Activated CD4-positive, alpha-beta T cell treated with anti-CD3 and anti-CD28 coated beads, Interleukin-2, amount 10 ng/mL, durations not matched to agents 7 days and 5 days (primary cell): Measurements from ENCODE around the gene PDCD1LG2. TPM values are rescaled to one million over a fixed set of nuclear protein-coding genes. Genes with fewer than 3 reads are reported as not detected.
A peak's percentile ranks its signal among the peaks of the same experiment; 100 is the strongest.
"Not testable (repeated sequence)": the region's sequence is repeated elsewhere in the genome, so short reads cannot be mapped to it uniquely, and the experiment has no call there.

ENCODE experiments used
- CTCF ChIA-PET: fragments of 350-600 bp; sonication (Branson Sonifier 250); formaldehyde crosslinking; loops from one replicate; lab custom pipeline; 2021; ENCODE audit warnings: antibody characterized with exemption; lab: Charles Lee
- POLR2A ChIA-PET: fragments of 350-600 bp; sonication (Branson Sonifier 250); formaldehyde crosslinking; loops from one replicate; lab custom pipeline; 2021; ENCODE audit warnings: antibody characterized with exemption; lab: Charles Lee
- DNase-seq: peaks from one replicate; pipeline ENCODE4 v3.0.0-alpha.2; 2020
- H3K27ac Mint-ChIP-seq: one replicate; pipeline ENCODE4 v1.8.0; 2021; ENCODE audit warnings: mild to moderate bottlenecking, moderate library complexity, mixed read lengths
- H3K27me3 Mint-ChIP-seq: one replicate; pipeline ENCODE4 v1.8.0; 2021; ENCODE audit warnings: mixed read lengths
- H3K36me3 Mint-ChIP-seq: one replicate; pipeline ENCODE4 v1.8.0; 2021; ENCODE audit warnings: low read depth, mixed read lengths
- H3K4me1 Mint-ChIP-seq: one replicate; pipeline ENCODE4 v1.8.0; 2021; ENCODE audit warnings: mixed read lengths
- H3K4me3 Mint-ChIP-seq: one replicate; pipeline ENCODE4 v1.8.0; 2021; ENCODE audit warnings: mild to moderate bottlenecking, moderate library complexity, mixed read lengths
- H3K9me3 Mint-ChIP-seq: one replicate; pipeline ENCODE4 v1.8.0; 2021; ENCODE audit warnings: mixed read lengths
- total RNA-seq, 2 experiments: library from RNA; stranded (reverse); gene quantifications; one replicate each; pipeline ENCODE4 v1.2.3, GENCODE V29; 2021

PDCD1LG2 gene
- total RNA-seq, 2 experiments from 2014 or later = 2.2 TPM

DNA sequence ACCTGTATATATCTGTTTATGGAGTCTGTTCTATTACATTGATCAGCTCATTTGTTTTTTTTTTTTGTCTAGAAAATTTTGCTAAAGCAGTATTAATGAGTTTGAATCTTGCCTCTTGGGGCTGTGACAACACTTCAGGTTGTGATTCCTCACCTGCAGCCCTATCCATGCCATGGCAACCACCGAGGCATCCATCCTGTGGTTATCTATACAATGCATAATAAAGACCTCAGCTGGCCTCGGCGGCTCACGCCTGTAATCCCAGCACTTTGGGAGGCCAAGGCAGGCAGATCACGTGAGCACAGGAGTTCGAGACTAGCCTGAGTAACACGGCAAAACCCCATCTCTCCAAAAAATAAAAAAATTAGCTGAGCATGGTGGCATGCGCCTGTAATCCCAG is 28.1 kb upstream of the PDCD1LG2 start:
- H3K4me1 Mint-ChIP-seq = peaks cover 5% of the 10 kb centered on the region
- ChIA-PET CTCF (interaction anchor here (1.5 kb wide), 1 partner anchor 30 kb away, joined by 3 read pairs; no protein-coding TSS in a partner anchor), POLR2A (no interaction called here)
- peaks cover 4% of the 10 kb centered on the region for H3K9me3 Mint-ChIP-seq
- H3K4me3 Mint-ChIP-seq = no peak overlapping the region
- H3K36me3 Mint-ChIP-seq = no peaks in the 10 kb centered on the region
- no peak overlapping the region for H3K27ac Mint-ChIP-seq
- H3K27me3 Mint-ChIP-seq = no peaks in the 10 kb centered on the region
- DNase-seq = no peak

- Mint-ChIP-seq H3K9me3 (peaks cover 3% of the 10 kb centered on the region), H3K27ac (no peak overlapping the region), H3K4me3 (no peak overlapping the region), H3K27me3 (no peaks in the 10 kb centered on the region), H3K4me1 (peaks cover 5% of the 10 kb centered on the region), H3K36me3 (no peaks in the 10 kb centered on the region)
- no peak for DNase-seq
- CTCF ChIA-PET = interaction anchor here (0.6 to 1.5 kb wide), 3 partner anchors 29 to 449 kb away, joined by 3 read pairs; no protein-coding TSS in a partner anchor
- POLR2A ChIA-PET = no interaction called here
Observed at GRCh38 chr9:5483306-5483705, 27.0 kb upstream of the PDCD1LG2 start.

GRCh38 chr9:5485378-5486085 is 24.8 kb upstream of the PDCD1LG2 start:
- no peak overlapping the region for H3K4me3 Mint-ChIP-seq
- H3K27me3 Mint-ChIP-seq = no peaks in the 10 kb centered on the region
- H3K4me1 Mint-ChIP-seq = no peaks in the 10 kb centered on the region
- DNase-seq = no peak
- ChIA-PET CTCF (interaction anchor here (1.0 kb wide), 1 partner anchor 9 kb away, joined by 3 read pairs; no protein-coding TSS in a partner anchor), POLR2A (no interaction called here)
- no peaks in the 10 kb centered on the region for H3K9me3 Mint-ChIP-seq
- no peak overlapping the region for H3K27ac Mint-ChIP-seq
- H3K36me3 Mint-ChIP-seq = no peaks in the 10 kb centered on the region

DNA sequence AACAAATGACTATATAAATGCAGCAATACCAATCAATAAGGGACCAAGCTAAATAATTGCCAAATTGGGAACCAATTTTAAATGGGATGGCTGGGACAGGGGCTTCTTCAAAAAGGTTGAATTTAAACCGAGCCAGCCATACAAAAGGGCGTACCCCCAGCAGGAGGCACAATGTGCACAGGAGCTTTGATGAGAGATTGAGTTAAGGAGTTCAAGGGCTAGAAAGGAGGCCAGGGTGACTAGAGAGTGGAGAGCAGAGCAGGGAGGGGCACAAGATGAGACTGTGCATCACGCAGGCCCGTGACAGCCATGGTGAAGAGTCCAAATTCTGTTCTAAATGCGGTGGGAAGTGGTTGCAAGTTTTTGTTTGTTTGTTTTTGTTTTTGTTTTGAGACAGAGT is 23.3 kb upstream of the PDCD1LG2 start:
- H3K4me1 Mint-ChIP-seq = no peaks in the 10 kb centered on the region
- no peaks in the 10 kb centered on the region for H3K9me3 Mint-ChIP-seq
- ChIA-PET POLR2A (no interaction called here), CTCF (interaction anchor here (1.0 kb wide), 1 partner anchor 9 kb away, joined by 3 read pairs; no protein-coding TSS in a partner anchor)
- DNase-seq = no peak
- H3K27me3 Mint-ChIP-seq = no peaks in the 10 kb centered on the region
- H3K4me3 Mint-ChIP-seq = no peak overlapping the region
- no peaks in the 10 kb centered on the region for H3K36me3 Mint-ChIP-seq
- H3K27ac Mint-ChIP-seq = no peak overlapping the region

DNA sequence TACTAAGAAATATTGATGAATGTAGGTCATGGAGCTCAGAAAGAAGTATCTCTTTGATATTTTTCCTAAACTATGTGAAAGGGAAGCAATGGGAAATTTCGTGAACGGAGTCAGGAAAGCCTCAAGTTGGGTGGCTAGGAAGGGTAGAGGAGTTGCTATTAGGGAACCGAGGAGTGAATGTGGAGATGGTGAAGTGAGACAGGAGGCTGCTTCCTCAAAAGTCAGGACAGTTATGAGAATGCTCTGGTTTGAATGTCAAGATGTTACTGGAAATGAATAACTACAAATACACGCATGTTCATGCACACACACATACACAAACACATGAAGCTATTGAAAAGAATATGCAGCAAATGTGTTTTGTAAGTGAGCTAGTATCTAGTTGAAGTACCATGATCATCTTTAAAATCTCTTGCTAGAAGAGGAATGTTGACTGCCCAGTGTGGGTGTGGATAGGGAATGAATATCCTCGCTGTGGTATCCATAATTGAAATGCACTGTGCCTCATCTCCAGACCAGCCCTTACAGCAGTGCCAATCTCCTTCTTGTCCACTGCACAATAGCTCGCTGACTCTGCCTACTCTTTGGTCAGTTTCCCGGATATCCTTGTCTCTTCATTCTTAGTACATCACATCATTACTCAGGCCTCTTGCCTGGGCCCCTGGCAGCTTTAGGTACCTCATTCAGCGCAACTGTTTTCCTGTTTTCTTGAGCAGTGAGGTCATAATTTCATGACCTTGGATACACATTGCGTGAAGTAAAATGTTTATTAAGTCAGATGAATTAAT is 21.9 kb upstream of the PDCD1LG2 start:
- H3K4me1 Mint-ChIP-seq = peaks cover 6% of the 10 kb centered on the region
- DNase-seq = no peak
- H3K36me3 Mint-ChIP-seq = no peaks in the 10 kb centered on the region
- POLR2A ChIA-PET = no interaction called here
- no peaks in the 10 kb centered on the region for H3K27me3 Mint-ChIP-seq
- no peak overlapping the region for H3K27ac Mint-ChIP-seq
- no peak overlapping the region for H3K4me3 Mint-ChIP-seq
- no peaks in the 10 kb centered on the region for H3K9me3 Mint-ChIP-seq
- CTCF ChIA-PET = interaction anchor here (1.8 kb wide), 1 partner anchor 38 kb away, joined by 4 read pairs; the partner anchor contains the start of gene CD274

GRCh38 chr9:5489630-5490490 is 20.5 kb upstream of the PDCD1LG2 start:
- Mint-ChIP-seq H3K36me3 (peaks cover 3% of the 10 kb centered on the region), H3K9me3 (peaks cover 2% of the 10 kb centered on the region), H3K27ac (no peak overlapping the region), H3K27me3 (no peaks in the 10 kb centered on the region), H3K4me1 (peaks cover 18% of the 10 kb centered on the region), H3K4me3 (no peak overlapping the region)
- DNase-seq = no peak
- ChIA-PET CTCF (interaction anchor here (1.6 to 1.8 kb wide), 3 partner anchors 10 to 40 kb away, joined by 4 to 7 read pairs (median 4); partner anchors contain the start of genes CD274 and PDCD1LG2), POLR2A (no interaction called here)

- no peak for DNase-seq
- Mint-ChIP-seq H3K36me3 (peaks cover 3% of the 10 kb centered on the region), H3K27me3 (no peaks in the 10 kb centered on the region), H3K4me3 (no peak overlapping the region), H3K9me3 (peaks cover 2% of the 10 kb centered on the region), H3K4me1 (peaks cover 18% of the 10 kb centered on the region), H3K27ac (peak overlapping the region; percentile 54)
- ChIA-PET POLR2A (no interaction called here), CTCF (interaction anchor here (1.1 to 1.7 kb wide), 7 partner anchors 15 to 107 kb away, joined by 3 to 7 read pairs (median 5); partner anchors contain the start of gene CD274)
Observed at GRCh38 chr9:5492965-5493678, 17.2 kb upstream of the PDCD1LG2 start.

DNA sequence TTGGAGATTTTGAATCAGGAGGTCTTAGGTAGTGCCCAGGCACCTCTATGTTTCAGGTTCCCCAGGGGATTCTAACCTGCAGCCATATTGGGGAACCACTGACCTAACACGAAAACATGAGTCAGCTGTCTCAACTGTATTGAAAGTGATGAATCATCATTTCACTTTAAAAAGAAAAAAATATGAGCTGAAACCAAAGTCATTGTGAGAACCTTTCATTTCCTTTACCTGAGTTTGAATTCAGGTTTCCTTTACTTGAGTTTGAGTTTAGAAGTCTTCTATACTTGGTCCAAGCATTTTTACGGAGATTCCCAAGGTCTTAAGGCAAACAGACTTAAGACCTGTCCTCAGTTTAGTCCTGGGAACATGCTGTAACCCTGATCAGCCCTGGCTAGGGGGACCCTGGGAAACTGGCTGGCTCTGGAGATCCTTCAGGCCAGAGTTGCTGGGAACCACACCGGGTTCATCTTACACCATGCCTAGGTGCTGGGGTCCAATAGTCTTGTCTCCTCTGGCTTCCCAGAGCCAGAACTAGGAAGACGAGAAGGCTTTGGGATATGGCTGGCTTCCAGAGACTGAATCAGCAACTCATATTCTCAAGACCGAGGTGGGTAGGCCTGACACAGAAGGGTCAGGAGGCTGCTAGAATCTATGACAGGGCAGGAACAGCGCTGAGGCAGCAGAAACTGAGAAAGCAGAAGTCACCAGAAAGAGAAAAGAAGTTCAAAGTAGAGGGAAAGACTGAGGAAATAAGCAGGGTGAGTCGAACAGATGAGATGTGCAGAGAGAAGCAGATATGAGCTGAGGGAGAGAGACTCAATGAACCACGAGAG is 16.4 kb upstream of the PDCD1LG2 start:
- Mint-ChIP-seq H3K9me3 (peaks cover 2% of the 10 kb centered on the region), H3K36me3 (peaks cover 3% of the 10 kb centered on the region), H3K27me3 (no peaks in the 10 kb centered on the region), H3K4me3 (no peak overlapping the region), H3K27ac (peak overlapping the region; percentile 54), H3K4me1 (peaks cover 18% of the 10 kb centered on the region)
- ChIA-PET CTCF (interaction anchor here (0.6 to 1.7 kb wide), 7 partner anchors 14 to 107 kb away, joined by 3 to 7 read pairs (median 4); partner anchors contain the start of gene CD274), POLR2A (no interaction called here)
- no peak for DNase-seq

DNA sequence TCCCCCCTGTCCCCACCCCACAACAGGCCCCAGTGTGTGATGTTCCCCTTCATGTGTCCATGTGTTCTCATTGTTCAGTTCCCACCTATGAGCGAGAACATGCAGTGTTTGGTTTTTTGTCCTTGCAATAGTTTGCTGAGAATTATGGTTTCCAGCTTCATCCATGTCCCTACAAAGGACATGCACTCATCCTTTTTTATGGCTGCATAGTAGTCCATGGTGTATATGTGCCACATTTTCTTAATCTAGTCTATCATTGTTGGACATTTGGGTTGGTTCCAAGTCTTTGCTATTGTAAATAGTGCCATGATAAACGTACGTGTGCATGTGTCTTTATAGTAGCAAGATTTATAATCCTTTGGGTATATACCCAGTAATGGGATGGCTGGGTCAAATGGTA is 15.6 kb upstream of the PDCD1LG2 start:
- DNase-seq, H3K9me3 Mint-ChIP-seq, CTCF ChIA-PET, H3K27ac Mint-ChIP-seq, H3K36me3 Mint-ChIP-seq, H3K27me3 Mint-ChIP-seq, POLR2A ChIA-PET, H3K4me3 Mint-ChIP-seq: not testable (repeated sequence)
- peaks cover 18% of the 10 kb centered on the region for H3K4me1 Mint-ChIP-seq

GRCh38 chr9:5499157-5499556 is 11.2 kb upstream of the PDCD1LG2 start:
- peaks cover 10% of the 10 kb centered on the region for H3K36me3 Mint-ChIP-seq
- H3K4me1 Mint-ChIP-seq = peaks cover 4% of the 10 kb centered on the region
- no peak overlapping the region for H3K27ac Mint-ChIP-seq
- ChIA-PET CTCF (interaction anchor here (0.7 kb wide), 1 partner anchor 574 kb away, joined by 3 read pairs; no protein-coding TSS in a partner anchor), POLR2A (no interaction called here)
- DNase-seq = no peak
- H3K27me3 Mint-ChIP-seq = no peaks in the 10 kb centered on the region
- peaks cover 13% of the 10 kb centered on the region for H3K9me3 Mint-ChIP-seq
- no peak overlapping the region for H3K4me3 Mint-ChIP-seq

DNA sequence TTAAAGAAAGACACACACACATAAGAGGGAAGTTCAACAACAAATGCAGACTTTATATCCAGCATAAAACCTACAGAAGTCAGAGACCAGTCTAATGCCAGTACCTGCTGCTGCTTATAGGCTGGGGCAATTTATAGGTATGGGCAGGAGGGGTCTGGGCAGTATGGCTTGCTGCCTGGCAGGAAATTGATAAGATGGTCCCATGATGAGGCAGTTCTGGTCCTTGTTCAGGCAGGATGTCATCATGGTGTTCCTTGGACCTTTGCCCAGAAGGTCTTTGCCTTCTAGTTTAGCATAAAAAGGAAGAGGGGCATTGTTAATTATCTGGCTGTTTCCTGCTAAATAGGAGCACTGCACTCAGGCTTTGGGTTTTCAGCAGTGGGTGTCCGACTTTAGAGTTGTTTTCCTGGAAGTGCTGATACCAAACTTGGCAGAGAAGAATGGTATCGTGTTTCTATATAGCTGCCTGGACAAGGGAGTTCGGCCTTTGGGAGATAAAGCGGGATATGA is 10.4 kb upstream of the PDCD1LG2 start:
- no peaks in the 10 kb centered on the region for H3K27me3 Mint-ChIP-seq
- no peak for DNase-seq
- ChIA-PET POLR2A (no interaction called here), CTCF (no interaction called here)
- H3K4me1 Mint-ChIP-seq = peaks cover 6% of the 10 kb centered on the region
- H3K27ac Mint-ChIP-seq = no peak overlapping the region
- H3K9me3 Mint-ChIP-seq = peaks cover 17% of the 10 kb centered on the region
- no peak overlapping the region for H3K4me3 Mint-ChIP-seq
- peaks cover 14% of the 10 kb centered on the region for H3K36me3 Mint-ChIP-seq
